Measurements from ENCODE around the gene POU6F2. TPM values are rescaled to one million over a fixed set of nuclear protein-coding genes. Genes with fewer than 3 reads are reported as not detected.
A peak's percentile ranks its signal among the peaks of the same experiment; 100 is the strongest.

POU6F2 gene
- total RNA-seq, 1 experiment from 2014 or later: 2.9 TPM

DNA sequence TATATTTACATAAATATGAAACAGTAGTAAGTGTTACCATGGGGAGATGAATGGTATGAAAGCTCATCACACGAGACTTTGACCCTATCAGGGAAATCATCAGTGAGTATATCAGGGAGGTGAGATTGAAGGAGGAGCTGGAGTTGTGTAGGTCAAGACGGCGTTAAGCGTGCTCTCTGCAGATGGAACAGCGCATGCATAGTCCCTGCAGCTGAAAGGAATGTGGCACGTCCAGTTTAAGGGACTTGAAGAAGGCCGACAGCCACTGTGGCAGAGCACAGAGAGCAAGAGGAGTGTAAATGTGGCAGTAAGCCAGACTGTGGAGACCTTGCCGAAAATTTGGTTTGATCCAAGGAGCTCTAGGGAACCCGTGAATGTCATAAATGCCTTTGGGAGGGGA, 38.9 kb downstream of the POU6F2 start:
- peaks cover 8% of the 10 kb centered on the region; the same call in 1 of the 2 replicates for H3K9me3 Mint-ChIP-seq
- H3K27ac Mint-ChIP-seq: 0 out of 2 replicates have a peak overlapping the region, but pooled peaks have one; percentile 77
- H3K4me3 Mint-ChIP-seq: no peak overlapping the region
- TF ChIP-seq E2F1 (CRISPR knock-in tag; IDR thresholded peaks at IDR 0.05) (no peak), AR (CRISPR knock-in tag; IDR thresholded peaks at IDR 0.05) (no peak), TP53 (CRISPR knock-in tag; IDR thresholded peaks at IDR 0.05) (no peak), EMX1 (CRISPR knock-in tag; IDR thresholded peaks at IDR 0.05) (no peak), CREB1 (CRISPR knock-in tag; IDR thresholded peaks at IDR 0.05) (no peak), ZNF138 (CRISPR knock-in tag; conservative IDR thresholded peaks at IDR 0.05) (no peak), TEAD4 (CRISPR knock-in tag; IDR thresholded peaks at IDR 0.05) (no peak), NR1H2 (CRISPR knock-in tag; IDR thresholded peaks at IDR 0.05) (no peak), ZNF232 (CRISPR knock-in tag; IDR thresholded peaks at IDR 0.05) (no peak), ZNF219 (CRISPR knock-in tag; IDR thresholded peaks at IDR 0.05; ENCODE audit: borderline replicate concordance) (no peak), NR3C1 (CRISPR knock-in tag; conservative IDR thresholded peaks at IDR 0.05; ENCODE audit: low read depth) (no peak), OVOL2 (CRISPR knock-in tag; IDR thresholded peaks at IDR 0.05; ENCODE audit: borderline replicate concordance) (no peak), USF2 (CRISPR knock-in tag; IDR thresholded peaks at IDR 0.05) (no peak), ZNF263 (CRISPR knock-in tag; IDR thresholded peaks at IDR 0.05; ENCODE audit: low read depth) (no peak)
- TF ChIP-seq, protein P1, sequence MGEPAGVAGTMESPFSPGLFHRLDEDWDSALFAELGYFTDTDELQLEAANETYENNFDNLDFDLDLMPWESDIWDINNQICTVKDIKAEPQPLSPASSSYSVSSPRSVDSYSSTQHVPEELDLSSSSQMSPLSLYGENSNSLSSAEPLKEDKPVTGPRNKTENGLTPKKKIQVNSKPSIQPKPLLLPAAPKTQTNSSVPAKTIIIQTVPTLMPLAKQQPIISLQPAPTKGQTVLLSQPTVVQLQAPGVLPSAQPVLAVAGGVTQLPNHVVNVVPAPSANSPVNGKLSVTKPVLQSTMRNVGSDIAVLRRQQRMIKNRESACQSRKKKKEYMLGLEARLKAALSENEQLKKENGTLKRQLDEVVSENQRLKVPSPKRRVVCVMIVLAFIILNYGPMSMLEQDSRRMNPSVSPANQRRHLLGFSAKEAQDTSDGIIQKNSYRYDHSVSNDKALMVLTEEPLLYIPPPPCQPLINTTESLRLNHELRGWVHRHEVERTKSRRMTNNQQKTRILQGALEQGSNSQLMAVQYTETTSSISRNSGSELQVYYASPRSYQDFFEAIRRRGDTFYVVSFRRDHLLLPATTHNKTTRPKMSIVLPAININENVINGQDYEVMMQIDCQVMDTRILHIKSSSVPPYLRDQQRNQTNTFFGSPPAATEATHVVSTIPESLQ (CRISPR knock-in tag; IDR thresholded peaks at IDR 0.05): no peak
- no peaks in the 10 kb centered on the region for H3K27me3 Mint-ChIP-seq (ENCODE audit: low read depth)
- DNase-seq (ENCODE audit: low spot score) (no peak), ATAC-seq (peak; percentile 16; the same call in 1 of the 2 replicates)
- H3K4me1 Mint-ChIP-seq: peaks cover 31% of the 10 kb centered on the region
- ChIA-PET CTCF (interaction anchor here (1.1 to 1.3 kb wide), 2 partner anchors 106 to 370 kb away, joined by 4 read pairs; no protein-coding TSS in a partner anchor), POLR2A (no interaction called here)
- peaks cover 3% of the 10 kb centered on the region for H3K36me3 Mint-ChIP-seq

- H3K4me1 Mint-ChIP-seq: peaks cover 31% of the 10 kb centered on the region
- peak; percentile 76 for ATAC-seq
- peaks cover 7% of the 10 kb centered on the region for H3K9me3 Mint-ChIP-seq
- CTCF ChIA-PET: interaction anchor here (1.1 to 1.3 kb wide), 2 partner anchors 107 to 369 kb away, joined by 4 read pairs; no protein-coding TSS in a partner anchor
- peaks cover under 1% of the 10 kb centered on the region for H3K36me3 Mint-ChIP-seq
- DNase-seq (ENCODE audit: low spot score): no peak
- H3K27ac Mint-ChIP-seq: no peak overlapping the region
- H3K27me3 Mint-ChIP-seq (ENCODE audit: low read depth): no peaks in the 10 kb centered on the region
- H3K4me3 Mint-ChIP-seq: no peak overlapping the region
- POLR2A ChIA-PET: no interaction called here
- TF ChIP-seq, protein P1 (CRISPR knock-in tag; IDR thresholded peaks at IDR 0.05): no peak
- TF ChIP-seq ZNF138 (CRISPR knock-in tag; conservative IDR thresholded peaks at IDR 0.05): no peak
- TF ChIP-seq ZNF512 (CRISPR knock-in tag; IDR thresholded peaks at IDR 0.05; ENCODE audit: borderline replicate concordance): no peak
- TF ChIP-seq CBFB (CRISPR knock-in tag; IDR thresholded peaks at IDR 0.05; ENCODE audit: low read depth): no peak
- TF ChIP-seq FOXJ3 (CRISPR knock-in tag; IDR thresholded peaks at IDR 0.05; ENCODE audit: borderline replicate concordance): no peak
- TF ChIP-seq ZNF232 (CRISPR knock-in tag; IDR thresholded peaks at IDR 0.05): no peak
- TF ChIP-seq ERG (CRISPR knock-in tag; IDR thresholded peaks at IDR 0.05): no peak
- TF ChIP-seq TP53 (CRISPR knock-in tag; IDR thresholded peaks at IDR 0.05): no peak
- TF ChIP-seq E2F4 (CRISPR knock-in tag; IDR thresholded peaks at IDR 0.05; ENCODE audit: borderline replicate concordance, low read depth): no peak
Measured at GRCh38 chr7:39017369-39017915, 39.7 kb downstream of the POU6F2 start.
